GM19397 (cell line): ENCODE measurements around the gene PEX7.
"Not testable (repeated sequence)": the region's sequence is repeated elsewhere in the genome, so short reads cannot be mapped to it uniquely, and the experiment has no call there.

Source experiments
- ATAC-seq: cut with Tn5 transposase; IDR thresholded peaks from one replicate; pipeline ENCODE4 v1.9.1; 2021; ENCODE audit warnings: mild to moderate bottlenecking, moderate library complexity; ENCODE audit not compliant: unreplicated experiment

Gene PEX7

DNA sequence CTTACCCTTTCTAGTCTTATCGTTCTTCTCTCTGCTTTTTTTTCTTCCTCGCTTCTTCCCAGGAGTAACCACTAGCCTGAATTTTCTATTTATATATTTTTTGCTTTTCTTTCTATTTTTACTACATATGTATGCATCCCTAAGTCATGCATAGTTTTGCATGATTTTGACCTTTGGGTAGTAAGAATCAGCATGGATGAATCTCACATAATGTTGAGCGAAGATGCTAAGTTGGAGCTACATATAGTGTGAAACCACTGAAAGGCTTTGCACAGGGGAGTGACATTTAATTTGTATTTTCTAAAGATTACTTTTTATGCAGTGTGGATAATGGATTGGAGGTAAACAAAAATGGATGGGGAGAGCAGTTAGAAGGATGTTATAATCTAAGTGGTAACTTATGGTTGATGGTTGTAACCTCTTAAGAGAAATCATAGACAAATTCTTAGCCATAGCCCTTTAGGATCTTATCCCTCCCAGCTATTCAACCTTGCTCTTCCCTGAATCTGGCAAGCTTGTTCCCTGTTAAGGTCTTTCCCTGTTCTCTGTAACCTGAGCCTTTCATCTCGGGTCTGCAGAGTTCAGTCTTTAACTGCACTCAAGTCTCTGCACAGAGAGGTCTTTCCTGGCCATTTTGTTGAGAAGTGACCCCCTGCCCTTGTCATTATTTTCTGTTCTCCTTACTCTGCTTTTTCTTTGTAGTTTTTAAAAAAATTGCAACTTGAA is 18.0 kb downstream of the PEX7 start:
- ATAC-seq, result no peak

GRCh38 chr6:136843210-136843609 is 20.8 kb downstream of the PEX7 start:
- no peak for ATAC-seq

DNA sequence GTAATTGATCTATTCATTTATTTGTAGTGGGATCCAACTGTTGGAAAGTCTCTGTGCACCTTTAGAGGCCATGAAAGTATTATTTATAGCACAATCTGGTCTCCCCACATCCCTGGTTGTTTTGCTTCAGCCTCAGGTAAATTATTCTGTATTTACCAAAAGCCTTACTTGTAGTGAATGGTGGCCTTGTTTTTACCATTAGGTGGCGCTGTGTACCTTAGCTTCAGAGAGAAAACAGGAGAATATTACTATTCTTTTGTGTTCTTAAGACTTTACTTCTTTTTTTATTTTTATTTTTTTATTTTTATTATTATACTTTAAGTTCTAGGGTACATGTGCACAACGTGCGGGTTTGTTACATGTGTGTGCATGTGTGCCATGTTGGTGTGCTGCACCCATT is 23.7 kb downstream of the PEX7 start:
- no peak for ATAC-seq

GRCh38 chr6:136846477-136846876 is 24.1 kb downstream of the PEX7 start:
- ATAC-seq, result not testable (repeated sequence)

- ATAC-seq, result not testable (repeated sequence)
Observed at GRCh38 chr6:136849979-136850563, 27.7 kb downstream of the PEX7 start.

- no peak for ATAC-seq
Observed at GRCh38 chr6:136859430-136859829, 37.0 kb downstream of the PEX7 start.

- no peak for ATAC-seq
Observed at GRCh38 chr6:136860043-136860442, 37.7 kb downstream of the PEX7 start.

- no peak for ATAC-seq
Observed at GRCh38 chr6:136862662-136863061, 40.3 kb downstream of the PEX7 start.

DNA sequence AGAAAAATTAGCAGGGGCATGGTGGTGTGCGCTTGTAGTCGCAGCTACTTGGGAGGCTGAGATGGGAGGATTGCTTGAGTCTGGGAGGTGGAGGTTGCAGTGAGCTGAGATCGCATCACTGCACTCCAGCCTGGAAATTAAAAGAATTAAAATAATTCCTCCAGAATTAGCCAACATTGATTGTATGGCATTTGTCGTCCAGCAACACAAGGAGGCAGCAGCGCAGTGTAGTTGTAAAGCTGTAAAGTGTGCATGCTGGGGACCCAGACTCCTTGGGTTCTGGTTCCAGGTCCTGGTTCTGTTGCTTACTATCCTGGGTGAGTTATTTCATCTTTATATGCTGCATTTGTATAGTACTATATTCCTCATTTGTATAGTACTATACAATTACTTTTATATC is 41.4 kb downstream of the PEX7 start:
- no peak for ATAC-seq

DNA sequence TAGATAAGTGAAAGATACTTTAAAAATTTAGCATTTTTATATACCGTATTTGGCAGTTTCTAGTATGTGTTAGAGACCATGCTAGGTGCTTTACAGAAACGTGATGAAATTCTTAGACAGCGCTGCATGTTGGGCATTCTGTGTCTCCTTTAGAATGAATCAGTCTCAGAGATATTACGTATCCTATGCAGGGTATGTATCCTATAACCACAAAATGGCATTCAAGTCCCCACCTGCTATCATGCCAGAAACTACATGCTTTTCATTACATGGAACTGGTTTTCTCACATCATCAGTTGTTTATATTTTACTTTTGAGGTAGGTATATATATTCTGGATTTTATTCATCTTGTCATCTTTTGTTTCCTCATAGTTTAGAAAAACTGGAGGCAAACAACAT is 42.3 kb downstream of the PEX7 start:
- no peak for ATAC-seq

GRCh38 chr6:136866872-136867416 is 44.6 kb downstream of the PEX7 start:
- ATAC-seq, result no peak

GRCh38 chr6:136869451-136869850 is 47.1 kb downstream of the PEX7 start:
- ATAC-seq, result no peak

- ATAC-seq, result no peak
Observed at GRCh38 chr6:136873748-136874147, 51.4 kb downstream of the PEX7 start.

DNA sequence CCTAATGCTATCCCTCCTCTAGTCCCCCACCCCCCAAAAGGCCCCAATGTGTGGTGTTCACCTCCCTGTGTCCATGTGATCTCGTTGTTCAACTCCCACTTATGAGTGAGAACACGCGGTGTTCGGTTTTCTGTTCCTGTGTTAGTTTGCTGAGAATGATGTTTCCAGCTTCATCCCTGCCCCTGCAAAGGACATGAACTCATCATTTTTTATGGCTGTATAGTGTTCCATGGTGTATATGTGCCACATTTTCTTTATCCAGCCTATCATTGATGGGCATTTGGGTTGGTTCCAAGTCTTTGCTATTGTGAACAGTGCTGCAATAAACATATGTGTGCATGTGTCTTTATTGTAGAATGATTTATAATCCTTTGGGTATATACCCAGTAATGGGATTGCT is 54.1 kb downstream of the PEX7 start:
- not testable (repeated sequence) for ATAC-seq

DNA sequence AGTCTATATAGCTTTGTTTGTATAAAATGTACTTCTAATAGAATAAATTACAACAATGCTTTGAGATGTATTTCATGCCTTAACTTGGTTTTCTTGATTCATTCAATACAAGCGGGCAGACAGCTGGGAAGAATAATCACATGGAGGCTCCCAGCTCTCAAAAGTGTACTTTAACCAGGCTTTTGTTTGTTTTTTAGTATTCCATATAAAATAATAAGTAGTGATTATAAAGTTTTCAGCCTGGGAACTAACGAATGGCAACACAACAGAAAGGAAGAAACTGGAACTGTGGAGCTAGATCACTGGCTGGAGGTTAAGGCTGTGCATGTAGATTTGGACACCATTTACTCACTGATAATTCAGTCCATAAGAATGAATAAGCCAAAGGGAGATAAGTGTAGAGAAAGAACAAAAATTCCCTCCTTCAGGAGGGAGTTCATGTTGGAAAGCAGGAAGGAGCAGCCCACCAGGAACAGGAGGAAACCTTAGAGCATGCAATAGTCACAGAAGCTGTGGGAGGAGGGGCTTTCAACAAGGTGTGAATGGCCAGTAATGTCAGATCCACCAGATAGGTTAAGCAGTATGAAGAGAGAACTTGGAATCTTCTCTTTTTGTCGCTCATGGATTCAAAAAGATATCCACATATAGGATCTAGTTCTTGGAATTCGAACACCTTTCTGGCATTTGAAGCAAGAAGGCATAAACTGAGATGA is 58.5 kb downstream of the PEX7 start:
- no peak for ATAC-seq

DNA sequence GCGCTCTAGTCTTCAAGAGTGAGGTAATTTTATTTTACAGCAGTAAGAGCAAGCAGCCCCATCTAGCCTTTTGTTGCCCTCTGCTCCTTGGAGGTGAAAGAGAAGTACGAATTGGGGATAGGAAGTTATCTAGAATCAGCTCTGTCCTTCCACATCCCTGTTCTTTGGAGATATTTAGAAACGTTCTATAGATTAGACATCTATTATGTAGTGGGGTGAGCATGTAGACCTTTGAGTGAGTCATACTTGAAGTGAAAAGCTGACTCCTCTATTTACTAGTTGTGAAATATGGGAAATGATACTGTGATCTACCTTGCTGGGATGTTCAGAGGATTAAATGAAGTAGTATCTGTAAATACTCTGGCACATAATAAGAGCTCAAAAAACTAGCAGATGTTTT is 63.7 kb downstream of the PEX7 start:
- ATAC-seq, result no peak

- no peak for ATAC-seq
Observed at GRCh38 chr6:136887953-136888352, 65.6 kb downstream of the PEX7 start.

- ATAC-seq, result no peak
Observed at GRCh38 chr6:136889271-136890193, 67.1 kb downstream of the PEX7 start.

- ATAC-seq, result no peak
Observed at GRCh38 chr6:136890194-136890839, 67.9 kb downstream of the PEX7 start.

GRCh38 chr6:136890986-136891385 is 68.6 kb downstream of the PEX7 start:
- ATAC-seq, result no peak
